Pons (tissue), 1 donor: ENCODE data around the gene NDEL1.

ENCODE experiments used
- DNase-seq: peaks from one replicate; pipeline ENCODE4 v3.0.0-alpha.2; 2016; ENCODE audit warnings: low spot score

NDEL1 gene

GRCh38 chr17:8504460-8505207 lies 69.0 kb downstream of the NDEL1 start:
- DNase-seq: no peak

- no peak for DNase-seq
Measured at GRCh38 chr17:8506145-8506544, 70.5 kb downstream of the NDEL1 start.

GRCh38 chr17:8514801-8515200 lies 79.1 kb downstream of the NDEL1 start:
- DNase-seq: no peak
